GM11168 (cell line): Measurements from ENCODE around the gene ZCCHC17.
"Not testable (repeated sequence)": the region's sequence is repeated elsewhere in the genome, so short reads cannot be mapped to it uniquely, and the experiment has no call there.

Source experiments
- in situ Hi-C: fragments of 300-500 bp; cut with MboI; formaldehyde crosslinking; loops from one replicate; pipeline ENCODE4 v1.12.0; 2022; ENCODE audit warnings: low sequenced_read_pairs; ENCODE audit not compliant: unreplicated experiment

The ZCCHC17 gene

DNA sequence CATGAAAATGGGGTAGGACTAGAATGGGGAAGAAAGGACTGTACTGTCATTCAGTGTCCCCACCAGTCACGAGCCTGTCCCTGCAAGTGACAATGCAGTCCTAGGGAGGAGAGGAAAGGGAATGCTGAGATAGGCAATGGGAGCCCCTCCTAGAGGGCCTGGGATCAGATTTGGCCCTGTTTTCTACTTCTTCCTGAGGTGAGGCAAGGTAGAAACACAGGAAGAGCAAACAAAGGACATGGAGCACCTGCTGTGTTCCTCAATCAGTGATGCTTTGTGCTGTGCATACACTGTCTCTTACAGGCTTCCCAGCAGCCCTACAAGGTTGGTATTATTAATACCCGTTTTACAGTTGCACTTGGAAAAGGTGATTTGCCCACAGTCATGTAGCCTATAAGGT, 70.0 kb downstream of the ZCCHC17 start:
- in situ Hi-C loops: no loop called here

DNA sequence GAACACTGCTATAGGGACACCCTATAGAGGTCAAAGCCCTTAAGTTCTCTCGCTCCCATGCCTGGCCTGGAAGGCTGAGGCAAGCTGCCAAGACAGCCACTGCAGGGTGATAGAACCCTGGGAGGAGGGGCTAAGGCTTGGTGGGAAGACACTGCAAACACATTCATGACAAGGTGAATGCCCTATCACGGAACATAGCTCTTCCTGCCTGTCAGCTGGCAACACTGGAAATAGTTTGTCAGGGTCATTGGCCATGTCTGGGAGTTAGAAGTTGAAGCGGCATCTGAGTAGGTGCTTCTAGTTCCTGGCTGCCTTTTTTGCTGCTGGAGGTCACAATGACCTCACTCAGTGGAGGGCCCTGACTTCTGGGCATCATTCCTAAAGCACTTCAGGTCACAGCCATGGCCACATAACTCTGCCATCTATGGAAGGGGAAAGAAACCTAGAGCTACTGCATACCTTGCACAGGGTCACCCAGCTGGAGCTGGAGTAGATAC, 71.8 kb downstream of the ZCCHC17 start:
- in situ Hi-C loops: no loop called here

DNA sequence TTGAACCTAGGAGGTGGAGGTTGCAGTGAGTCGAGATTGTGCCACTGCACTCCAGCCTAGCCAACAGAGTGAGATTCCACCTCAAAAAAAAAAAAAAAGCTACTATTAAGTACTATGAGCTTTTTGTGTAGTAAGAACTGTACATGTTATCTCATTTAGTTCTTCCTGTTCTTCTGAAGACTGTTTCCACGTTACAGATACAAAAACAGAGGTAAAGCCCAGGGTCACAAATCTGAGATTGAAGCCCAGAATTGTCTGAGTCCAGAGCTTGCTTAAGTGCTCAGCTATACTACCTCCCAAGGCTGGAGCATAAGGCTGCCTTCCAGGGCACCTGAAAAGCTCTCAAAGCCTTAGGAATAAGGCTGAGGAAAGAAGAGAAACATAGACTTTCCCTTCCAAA, 73.2 kb downstream of the ZCCHC17 start:
- in situ Hi-C loops: no loop called here

DNA sequence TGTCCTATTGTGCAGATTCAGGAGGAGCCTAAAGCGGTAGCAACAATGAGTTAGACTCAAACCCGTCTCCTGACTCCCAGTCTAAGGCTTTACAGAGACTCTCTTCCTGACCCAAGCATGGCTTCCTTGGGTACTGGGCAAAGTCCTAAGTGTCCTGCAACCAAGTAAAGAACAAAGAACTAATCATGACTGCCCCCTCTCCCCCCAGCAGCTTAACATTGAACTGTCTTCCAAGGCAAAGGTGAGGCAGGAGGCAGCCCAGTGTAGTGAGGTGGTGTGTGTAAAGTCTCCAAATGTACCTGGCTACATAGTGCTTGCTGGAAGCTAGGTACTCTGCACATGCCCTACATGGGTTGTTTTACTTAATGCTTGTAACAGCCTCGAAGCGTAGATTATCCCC, 73.7 kb downstream of the ZCCHC17 start:
- in situ Hi-C loops: no loop called here

DNA sequence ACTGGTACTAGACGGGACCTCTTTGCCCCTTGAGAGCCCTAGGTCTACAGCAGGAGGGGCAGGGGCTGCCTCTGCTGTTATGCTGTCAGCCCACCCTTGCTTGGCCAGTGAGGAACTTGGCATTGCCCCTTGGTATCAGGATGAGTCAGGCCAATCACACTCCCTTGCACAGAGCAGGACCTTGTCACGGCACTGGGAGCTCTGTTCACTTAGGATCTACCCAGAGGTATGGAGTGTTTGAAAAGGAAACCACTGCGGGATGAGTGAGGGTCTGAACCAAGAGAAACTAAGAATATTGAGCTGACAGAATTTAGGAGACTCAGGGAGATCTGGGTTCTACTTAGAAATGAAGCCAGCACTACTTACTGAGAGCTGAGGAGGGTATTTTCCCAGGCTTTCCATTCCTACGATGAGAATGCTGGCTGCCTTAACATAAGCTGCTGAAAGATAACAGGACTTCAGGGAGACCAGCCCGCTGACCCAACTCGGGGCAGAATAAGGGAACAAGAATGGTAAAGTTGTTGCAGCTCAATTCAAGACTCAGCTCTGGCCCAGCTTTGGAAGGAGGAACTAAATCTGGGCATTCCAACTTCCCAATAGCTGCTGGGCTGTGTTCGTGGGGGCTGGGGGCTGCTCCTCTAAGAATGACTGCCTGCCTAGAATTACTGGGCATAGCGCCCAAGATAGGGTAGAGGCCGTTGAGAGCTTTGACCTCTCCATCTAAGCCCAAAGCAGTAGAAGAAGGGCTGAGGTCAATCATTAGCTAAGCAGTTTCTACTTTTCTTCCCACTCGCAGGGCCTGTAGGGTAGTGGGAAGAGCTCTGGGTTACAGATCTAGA, 74.5 kb downstream of the ZCCHC17 start:
- in situ Hi-C loops: no loop called here

DNA sequence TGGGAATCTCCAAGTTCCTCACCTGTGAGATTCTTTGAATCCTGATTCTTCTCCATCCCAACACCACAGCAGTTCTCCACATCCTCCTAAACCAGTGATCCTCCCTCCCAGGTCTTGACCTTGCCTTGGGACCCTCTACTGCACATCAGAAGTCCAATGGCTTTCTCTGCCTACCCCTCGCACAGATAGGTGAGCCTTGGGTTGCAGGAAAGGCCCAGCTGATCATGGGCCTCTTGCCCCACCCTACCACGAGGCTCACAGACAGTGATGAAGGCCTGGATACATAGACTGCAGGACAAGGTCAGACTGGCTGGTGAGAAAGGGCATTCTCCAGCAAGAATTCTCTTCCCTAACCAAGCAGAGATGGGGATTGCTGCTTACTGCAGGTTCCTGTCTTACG, 75.2 kb downstream of the ZCCHC17 start:
- in situ Hi-C loops: no loop called here

DNA sequence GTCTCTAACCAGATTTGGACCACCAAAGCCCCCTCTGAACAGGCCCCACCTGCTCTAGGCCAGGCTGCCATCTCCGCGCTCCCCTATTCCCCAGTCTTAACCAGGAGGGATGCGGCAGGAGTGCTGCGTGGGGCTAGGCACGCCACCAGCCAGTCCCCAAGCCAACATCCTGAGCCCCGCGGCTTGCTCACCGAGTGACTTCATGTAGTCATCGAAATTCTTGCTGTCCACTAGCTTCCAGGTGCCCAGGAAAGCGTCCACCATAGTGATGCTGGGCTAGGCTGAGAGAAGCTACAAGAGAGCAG, 75.9 kb downstream of the ZCCHC17 start:
- in situ Hi-C loops: no loop called here

DNA sequence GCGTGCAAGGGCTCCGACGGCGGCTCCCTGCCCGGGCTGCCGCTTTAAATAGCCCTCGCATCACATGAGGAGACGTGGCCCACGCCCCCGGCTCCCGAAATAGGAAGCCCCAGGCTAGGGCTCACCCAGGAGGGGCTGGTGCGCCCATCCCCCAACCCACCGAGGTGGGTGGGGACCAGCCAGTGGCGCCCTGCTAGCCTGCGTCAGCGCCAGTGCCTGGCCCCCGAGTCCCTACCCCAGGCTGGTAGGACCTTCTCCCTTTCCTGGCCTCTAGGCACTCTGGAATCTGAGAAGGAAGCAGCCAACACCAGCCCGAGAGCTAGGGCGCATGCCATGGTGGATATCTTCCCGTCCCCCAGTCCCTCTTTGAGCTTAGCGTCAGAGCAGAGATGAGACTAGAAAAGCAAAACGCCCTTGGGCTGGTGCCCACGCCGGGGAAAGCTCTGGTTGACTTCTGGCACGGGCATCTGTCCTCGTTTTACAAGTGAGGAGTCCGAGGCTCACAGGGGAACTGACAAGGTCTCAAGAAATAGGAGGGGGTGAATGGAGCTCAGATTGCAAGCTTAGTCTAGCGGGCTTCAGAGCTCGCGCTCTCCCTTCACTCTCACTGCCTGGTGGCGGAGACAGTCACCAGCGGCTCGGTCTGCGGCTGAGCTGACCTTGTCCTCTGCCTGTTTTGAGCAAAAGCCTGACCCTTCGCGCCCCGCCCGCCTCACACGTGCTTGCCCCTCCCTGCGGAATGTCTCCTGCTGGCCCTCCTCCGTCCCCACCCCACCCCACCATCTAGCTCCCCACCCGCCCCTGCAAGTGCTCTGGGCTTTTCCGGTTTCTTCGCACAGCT, 76.4 kb downstream of the ZCCHC17 start, which contains the start of gene FABP3:
Gene FABP3 (minus strand): TSS at position 21 of the 841 bp plus-strand sequence. CDS start 62 bp downstream, outside the sequence.
- in situ Hi-C loops: no loop called here

DNA sequence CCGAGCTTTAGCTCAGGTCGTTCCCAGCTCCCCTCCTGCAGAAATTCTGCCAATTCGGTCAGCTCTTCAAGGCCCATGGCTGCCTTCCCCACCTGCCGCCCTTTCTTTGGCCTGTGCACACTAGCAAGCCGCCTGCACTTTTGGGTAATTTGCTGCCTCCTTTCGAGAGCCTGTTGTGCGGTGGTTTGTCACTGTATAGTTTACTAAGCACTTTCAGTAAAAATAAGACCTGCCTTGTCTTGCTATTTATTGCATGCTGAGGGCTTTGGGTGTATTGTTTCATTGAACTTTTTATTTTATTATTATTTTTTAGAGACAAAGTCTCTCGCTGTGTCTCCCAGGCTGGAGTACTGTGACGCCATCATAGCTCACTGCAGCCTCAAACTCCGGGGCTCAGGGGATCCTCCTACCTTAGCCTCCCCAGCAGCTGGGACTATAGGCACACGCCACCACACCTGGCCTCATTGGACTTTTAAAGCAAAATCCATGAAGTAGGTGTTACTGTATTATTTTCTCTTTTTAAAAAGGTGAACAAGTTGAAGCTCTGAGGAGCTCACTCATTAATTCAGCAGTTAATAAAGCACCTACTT, 77.2 kb downstream of the ZCCHC17 start:
- in situ Hi-C loops: no loop called here

DNA sequence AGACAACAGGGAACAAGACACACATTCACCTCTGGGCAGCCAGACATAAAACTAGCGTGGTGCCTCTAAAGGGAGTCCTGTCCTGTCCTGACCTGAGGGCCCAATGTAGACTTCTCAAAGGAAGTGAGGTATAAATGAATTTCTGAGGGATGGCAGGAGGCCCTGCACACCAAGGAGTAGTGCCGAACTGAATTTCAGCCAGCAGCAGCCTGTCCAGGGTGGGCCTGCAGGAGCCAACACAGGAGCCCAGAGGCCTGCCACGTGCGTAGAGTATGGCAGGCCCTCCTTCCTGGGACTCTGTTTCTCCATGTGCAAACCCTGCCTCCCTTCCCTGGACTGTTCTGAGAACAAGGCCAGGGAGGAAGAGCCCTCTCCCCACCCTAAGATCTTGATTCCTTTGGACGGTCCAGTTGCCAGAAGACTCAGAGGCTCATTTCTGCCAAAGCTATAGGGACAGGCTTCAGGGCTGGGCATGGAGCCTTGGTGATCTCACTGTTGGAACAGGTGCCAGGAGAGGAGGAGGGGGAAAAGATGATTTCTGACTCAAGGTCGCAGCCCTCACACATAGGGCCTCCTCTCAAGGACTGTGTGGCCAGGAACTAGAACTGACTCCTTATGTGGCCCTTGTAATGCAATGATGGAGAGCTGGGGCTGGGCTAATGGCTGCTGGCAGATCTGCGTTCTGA, 77.8 kb downstream of the ZCCHC17 start:
- in situ Hi-C loops: no loop called here

DNA sequence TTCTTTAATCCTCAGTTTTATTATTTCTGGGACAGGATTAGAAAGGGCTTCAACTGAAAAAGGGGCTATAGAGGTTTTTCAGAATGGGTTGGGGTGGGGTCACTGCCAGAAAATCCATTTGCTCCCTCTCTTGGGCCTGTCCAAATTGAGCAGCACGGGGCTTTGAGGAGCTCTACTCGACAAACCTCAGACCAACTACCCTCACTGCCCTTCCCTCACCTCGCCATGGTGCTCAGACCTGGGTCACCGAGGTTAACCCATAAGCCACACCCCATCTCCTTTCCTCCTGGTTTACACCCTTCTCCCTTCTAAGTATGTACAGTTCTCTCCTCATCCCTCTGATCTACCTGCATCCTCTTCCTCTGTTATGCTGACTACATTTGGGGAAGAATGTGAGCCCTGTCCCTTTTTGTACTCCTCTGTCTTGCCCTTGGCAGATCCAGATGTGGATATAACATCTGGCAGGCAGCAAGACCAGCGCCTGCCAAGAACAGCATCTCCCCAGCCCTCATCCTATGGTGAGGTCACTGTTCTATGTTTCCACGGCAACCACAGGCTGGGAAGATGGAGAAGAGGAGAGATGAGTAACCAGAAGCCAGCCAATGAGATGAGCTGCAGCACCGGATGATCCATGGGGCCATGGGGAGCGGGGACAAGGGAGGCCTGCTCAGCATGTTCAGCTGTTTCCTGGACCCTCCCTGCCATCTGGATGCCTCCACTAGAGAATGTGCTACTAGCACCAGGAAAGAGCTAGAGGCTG, 79.7 kb downstream of the ZCCHC17 start:
- in situ Hi-C loops: no loop called here

DNA sequence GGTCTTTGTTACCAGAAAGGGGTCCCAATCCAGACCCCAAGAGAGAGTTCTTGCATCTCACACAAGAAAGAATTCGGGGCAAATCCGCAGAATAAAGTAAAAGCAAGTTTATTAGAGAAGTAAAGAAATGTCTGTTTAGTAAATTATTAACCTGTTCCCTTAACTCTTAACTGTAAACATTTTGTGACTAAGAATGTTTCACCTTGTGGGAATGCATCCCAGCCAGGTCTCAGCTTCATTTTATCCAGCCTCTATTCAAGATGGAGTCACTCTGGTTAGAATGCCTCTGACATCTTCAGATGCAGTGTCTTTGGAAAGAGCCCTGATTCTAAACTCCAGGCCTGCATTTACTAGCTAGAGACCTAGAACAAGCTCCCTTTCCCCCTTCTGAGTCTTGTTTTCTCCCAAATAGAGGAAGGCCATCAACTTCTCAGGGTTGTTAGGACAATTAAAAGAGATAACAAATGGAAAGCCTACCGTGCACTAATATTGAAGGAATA, 80.6 kb downstream of the ZCCHC17 start:
- in situ Hi-C loops: no loop called here

DNA sequence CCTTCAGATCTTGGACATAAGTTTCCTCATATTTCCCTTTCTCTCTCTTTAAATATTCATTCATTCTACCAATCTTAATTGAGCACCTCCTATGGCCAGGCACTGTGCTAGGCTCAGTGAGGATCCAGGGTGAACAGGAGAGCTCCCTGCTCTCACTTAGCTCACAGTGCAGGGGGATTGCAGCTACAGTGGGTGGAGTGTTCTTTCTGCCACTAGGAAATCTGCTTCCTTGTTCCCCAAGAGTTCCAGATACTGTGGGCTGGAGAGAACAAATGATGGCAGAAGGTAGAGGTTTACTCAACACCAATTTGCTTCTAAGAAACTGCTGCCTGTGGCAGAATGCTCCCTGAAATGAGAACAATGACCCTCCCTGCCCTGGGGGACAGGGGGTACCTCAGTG, 81.2 kb downstream of the ZCCHC17 start:
- in situ Hi-C loops: no loop called here

DNA sequence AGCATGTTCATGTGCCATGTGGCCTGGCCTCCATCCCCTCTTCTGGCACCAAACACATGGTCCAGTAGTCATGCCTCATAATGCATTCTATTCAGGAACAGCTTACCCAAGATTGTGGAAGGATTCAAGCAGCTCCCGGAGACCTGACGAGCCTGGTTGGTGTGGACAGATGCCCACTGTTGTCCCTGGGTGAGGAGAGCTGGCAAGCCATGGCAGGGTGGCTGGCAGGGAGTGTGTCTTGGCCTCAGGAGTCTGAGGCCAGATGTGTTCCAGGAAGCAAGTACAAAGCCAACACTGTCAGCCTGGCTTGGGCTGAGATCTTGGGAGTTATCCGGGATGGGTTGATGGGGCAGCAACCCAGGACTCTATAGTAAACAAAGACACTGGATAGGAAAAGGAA, 83.3 kb downstream of the ZCCHC17 start:
- in situ Hi-C loops: no loop called here

DNA sequence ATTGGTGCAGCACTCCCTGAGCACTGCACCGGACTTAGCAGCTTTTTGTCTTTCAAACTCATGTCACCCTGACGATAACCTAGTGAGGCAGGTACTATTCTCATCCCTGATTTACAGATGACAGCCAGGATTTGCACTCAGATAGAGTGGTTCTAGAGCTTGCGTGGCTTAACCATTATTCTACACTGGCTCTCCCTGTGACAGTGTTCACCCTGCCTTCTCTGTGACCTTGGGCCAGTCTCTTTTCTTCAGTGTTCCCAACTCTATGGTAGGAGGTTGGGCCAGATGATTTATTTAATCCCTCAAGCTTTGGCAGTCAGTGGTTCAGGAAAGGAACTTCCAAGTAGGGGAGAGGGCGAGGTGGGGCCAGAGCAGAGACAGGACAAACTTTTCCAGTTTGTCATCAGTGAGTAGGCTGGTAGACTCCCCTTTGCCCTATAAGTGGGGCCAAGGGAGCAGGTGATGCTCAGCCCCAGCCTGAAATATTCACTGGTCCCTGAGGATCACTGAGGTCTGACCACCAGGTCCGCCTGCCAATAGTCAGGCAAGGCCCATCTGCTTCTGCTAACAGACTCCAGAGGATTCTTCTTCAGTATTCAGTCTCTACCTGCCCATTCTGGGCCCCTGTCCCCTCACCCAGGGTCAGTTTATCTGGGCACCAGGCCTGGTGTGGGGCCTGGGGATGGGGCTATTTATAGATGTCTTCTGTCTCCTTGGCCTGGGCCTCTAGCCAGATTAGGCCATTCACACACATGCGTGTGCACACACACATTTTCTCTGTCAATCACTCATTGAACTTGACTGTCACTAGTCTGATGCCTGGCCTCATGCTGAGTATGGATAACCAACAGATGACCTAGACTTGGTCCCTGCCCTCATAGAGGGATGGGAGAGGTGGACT, 84.8 kb downstream of the ZCCHC17 start:
- in situ Hi-C loops: no loop called here

DNA sequence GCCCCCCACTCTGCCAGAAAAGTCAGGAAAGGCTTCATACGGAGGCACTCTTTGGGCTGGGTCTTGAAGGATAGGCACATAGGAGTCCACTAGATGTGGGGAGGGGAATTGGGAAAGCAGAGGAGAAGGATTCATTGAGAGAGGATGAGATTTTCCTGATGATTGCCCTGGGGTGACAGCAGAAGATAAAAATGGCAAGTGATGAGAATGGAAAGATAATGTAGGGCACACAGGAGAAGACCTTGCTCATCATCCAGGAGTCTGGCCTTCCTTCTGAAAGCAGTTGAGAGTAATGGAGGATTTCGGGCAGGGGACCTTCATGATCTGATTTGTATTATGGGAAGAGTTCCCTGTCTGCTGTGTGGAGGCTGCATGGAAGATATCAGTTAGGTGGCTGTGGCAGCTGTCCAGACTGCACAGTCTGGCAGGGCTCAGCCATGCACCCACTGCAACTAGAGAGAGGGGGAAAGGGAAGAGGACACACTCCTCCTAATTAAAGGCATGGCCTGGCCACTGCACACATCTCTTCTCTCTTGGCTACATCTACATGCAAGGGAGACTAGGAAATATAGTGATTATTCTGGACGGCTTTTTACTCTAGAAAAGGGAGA, 85.7 kb downstream of the ZCCHC17 start:
- in situ Hi-C loops: no loop called here

DNA sequence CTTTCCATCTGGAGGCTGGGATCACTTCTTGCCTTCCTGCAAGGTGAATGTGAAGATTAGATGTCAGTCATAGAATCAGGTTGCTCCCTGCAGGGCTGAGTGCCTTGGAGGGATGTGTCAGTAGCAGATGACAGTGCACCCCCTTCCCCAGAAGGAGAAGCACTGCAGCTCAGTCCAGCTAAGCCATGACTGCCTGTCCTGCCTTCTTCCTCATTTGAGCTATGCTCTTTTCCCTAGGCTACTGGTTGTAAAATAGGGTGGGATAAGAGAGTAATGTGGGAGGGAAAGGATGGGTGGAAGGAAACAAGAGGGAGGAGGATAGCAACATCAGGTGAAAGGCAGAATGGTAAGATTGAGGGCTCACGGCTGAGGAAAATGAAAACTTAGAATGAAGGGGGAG, 87.1 kb downstream of the ZCCHC17 start:
- in situ Hi-C loops: no loop called here

DNA sequence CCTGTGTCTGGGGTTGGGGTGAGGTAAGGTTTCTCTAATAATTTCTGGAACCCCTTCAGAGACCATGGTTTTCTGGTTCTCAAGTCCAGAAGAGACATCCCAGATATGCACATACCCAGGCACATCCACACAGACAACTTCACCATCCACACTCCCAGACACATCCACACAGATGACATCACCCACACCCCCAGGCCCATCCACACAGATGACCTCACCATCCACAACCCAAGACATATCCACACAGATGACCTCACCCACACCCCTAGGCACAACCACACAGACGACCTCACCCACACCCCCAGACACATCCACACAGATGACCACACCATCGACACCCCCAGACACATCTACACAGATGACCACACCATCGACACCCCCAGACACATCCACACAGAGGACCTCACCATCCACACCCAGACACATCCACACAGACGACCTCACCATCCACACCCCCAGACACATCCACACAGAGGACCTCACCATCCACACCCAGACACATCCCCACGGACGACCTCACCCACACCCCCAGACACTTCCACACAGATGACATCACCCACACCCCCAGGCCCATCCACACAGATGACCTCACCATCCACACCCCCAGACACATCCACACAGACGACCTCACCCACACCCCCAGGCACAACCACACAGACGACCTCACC, 89.9 kb downstream of the ZCCHC17 start:
- in situ Hi-C loops: not testable (repeated sequence)
